ENCODE results near the gene FAIM2. TPM values are rescaled to one million over a fixed set of nuclear protein-coding genes. Genes with fewer than 3 reads are reported as not detected.
"Not testable (repeated sequence)": the region's sequence is repeated elsewhere in the genome, so short reads cannot be mapped to it uniquely, and the experiment has no call there.

Gene FAIM2
- total and polyA plus RNA-seq, 2 experiments from 2014 or later: 5.0 to 14.0 TPM

GRCh38 chr12:49864798-49865090 is 39.0 kb downstream of the FAIM2 start:
- no peaks in the 10 kb centered on the region for H3K36me3 ChIP-seq (replicated peaks; ENCODE audit: insufficient read depth, low read depth)
- H4K20me1 ChIP-seq (ENCODE audit: insufficient read depth, poor library complexity, severe bottlenecking): no peaks in the 10 kb centered on the region

GRCh38 chr12:49863946-49864797 is 39.5 kb downstream of the FAIM2 start:
- peaks cover 19% of the 10 kb centered on the region for H3K4me1 ChIP-seq (ENCODE audit: insufficient read depth)

More at GRCh38 chr12:49864798-49865090, 39.0 kb downstream of the FAIM2 start:
- no peak for DNase-seq (ENCODE audit: low spot score)
- Histone ChIP-seq H3K9me3 (ENCODE audit: low read depth) (no peaks in the 10 kb centered on the region), H3K4me3 (no peak overlapping the region), H2AFZ (no peak overlapping the region), H3K79me2 (no peaks in the 10 kb centered on the region), H3K27ac (no peak overlapping the region), H3K27me3 (no peaks in the 10 kb centered on the region), H3K9me2 (replicated peaks; ENCODE audit: insufficient read depth) (no peaks in the 10 kb centered on the region), H3K4me1 (ENCODE audit: insufficient read depth) (peaks cover 24% of the 10 kb centered on the region), H3K4me2 (no peak overlapping the region)
- WGBS (ENCODE audit: low lambda C conversion rate, missing lambda C conversion rate): 70% methylated on average over 2 of the region's 2 CpGs
- no peak for TF ChIP-seq EZH2 (IDR thresholded peaks at IDR 0.05; ENCODE audit: borderline replicate concordance)
- TF ChIP-seq CTCF (IDR thresholded peaks at IDR 0.05; ENCODE audit: poor library complexity): no peak
- TF ChIP-seq EZH2phosphoT487 (IDR thresholded peaks at IDR 0.05; ENCODE audit: low read depth, severe bottlenecking, unreplicated experiment): no peak

GRCh38 chr12:49860921-49861320 is 42.8 kb downstream of the FAIM2 start:
- no CpG with 5 or more reads among the region's 31 CpGs for WGBS (ENCODE audit: low lambda C conversion rate, missing lambda C conversion rate)

More at GRCh38 chr12:49863946-49864797, 39.5 kb downstream of the FAIM2 start:
- TF ChIP-seq CTCF (IDR thresholded peaks at IDR 0.05; ENCODE audit: poor library complexity) (no peak), EZH2phosphoT487 (IDR thresholded peaks at IDR 0.05; ENCODE audit: low read depth, severe bottlenecking, unreplicated experiment) (no peak), EZH2 (IDR thresholded peaks at IDR 0.05; ENCODE audit: borderline replicate concordance) (no peak)
- no peaks in the 10 kb centered on the region for H3K9me3 ChIP-seq (ENCODE audit: low read depth)
- 83% methylated on average over 17 of the region's 17 CpGs for WGBS (ENCODE audit: low lambda C conversion rate, missing lambda C conversion rate)
- no peak overlapping the region for H3K4me2 ChIP-seq
- no peaks in the 10 kb centered on the region for H3K27me3 ChIP-seq
- H3K79me2 ChIP-seq: no peaks in the 10 kb centered on the region
- no peak overlapping the region for H2AFZ ChIP-seq
- H3K27ac ChIP-seq: no peak overlapping the region
- H3K4me3 ChIP-seq: no peak overlapping the region
- no peaks in the 10 kb centered on the region for H4K20me1 ChIP-seq (ENCODE audit: insufficient read depth, poor library complexity, severe bottlenecking)
- no peaks in the 10 kb centered on the region for H3K36me3 ChIP-seq (replicated peaks; ENCODE audit: insufficient read depth, low read depth)
- H3K9me2 ChIP-seq (replicated peaks; ENCODE audit: insufficient read depth): no peaks in the 10 kb centered on the region
- DNase-seq (ENCODE audit: low spot score): no peak

GRCh38 chr12:49855890-49856289 is 47.8 kb downstream of the FAIM2 start:
- 95% methylated on average over 4 of the region's 4 CpGs for WGBS (ENCODE audit: low lambda C conversion rate, missing lambda C conversion rate)
- not testable (repeated sequence) for H3K9me3 ChIP-seq (ENCODE audit: low read depth); H3K36me3 ChIP-seq (replicated peaks; ENCODE audit: insufficient read depth, low read depth); H3K27ac ChIP-seq; H3K79me2 ChIP-seq; H3K4me2 ChIP-seq; H3K4me3 ChIP-seq; H3K9me2 ChIP-seq (replicated peaks; ENCODE audit: insufficient read depth); H3K4me1 ChIP-seq (ENCODE audit: insufficient read depth); H2AFZ ChIP-seq; DNase-seq (ENCODE audit: low spot score); H4K20me1 ChIP-seq (ENCODE audit: insufficient read depth, poor library complexity, severe bottlenecking)
- H3K27me3 ChIP-seq: peaks cover 11% of the 10 kb centered on the region

More at GRCh38 chr12:49860921-49861320, 42.8 kb downstream of the FAIM2 start:
- not testable (repeated sequence) for H3K9me3 ChIP-seq (ENCODE audit: low read depth); H3K4me3 ChIP-seq; H3K9me2 ChIP-seq (replicated peaks; ENCODE audit: insufficient read depth); H3K4me2 ChIP-seq; H3K4me1 ChIP-seq (ENCODE audit: insufficient read depth); H3K27ac ChIP-seq; H3K36me3 ChIP-seq (replicated peaks; ENCODE audit: insufficient read depth, low read depth); H3K79me2 ChIP-seq; DNase-seq (ENCODE audit: low spot score); H2AFZ ChIP-seq; H3K27me3 ChIP-seq; H4K20me1 ChIP-seq (ENCODE audit: insufficient read depth, poor library complexity, severe bottlenecking)

Measured in hepatocyte (in vitro differentiated cells).